ENCODE results near the gene HIPK2. TPM values are rescaled to one million over a fixed set of nuclear protein-coding genes. Genes with fewer than 3 reads are reported as not detected.

HIPK2 gene
- total and polyA plus RNA-seq, 2 donors (not counting 3 experiments of a cell fraction or from before 2014, with no cell fraction given), result 9.0 to 43.8 TPM

DNA sequence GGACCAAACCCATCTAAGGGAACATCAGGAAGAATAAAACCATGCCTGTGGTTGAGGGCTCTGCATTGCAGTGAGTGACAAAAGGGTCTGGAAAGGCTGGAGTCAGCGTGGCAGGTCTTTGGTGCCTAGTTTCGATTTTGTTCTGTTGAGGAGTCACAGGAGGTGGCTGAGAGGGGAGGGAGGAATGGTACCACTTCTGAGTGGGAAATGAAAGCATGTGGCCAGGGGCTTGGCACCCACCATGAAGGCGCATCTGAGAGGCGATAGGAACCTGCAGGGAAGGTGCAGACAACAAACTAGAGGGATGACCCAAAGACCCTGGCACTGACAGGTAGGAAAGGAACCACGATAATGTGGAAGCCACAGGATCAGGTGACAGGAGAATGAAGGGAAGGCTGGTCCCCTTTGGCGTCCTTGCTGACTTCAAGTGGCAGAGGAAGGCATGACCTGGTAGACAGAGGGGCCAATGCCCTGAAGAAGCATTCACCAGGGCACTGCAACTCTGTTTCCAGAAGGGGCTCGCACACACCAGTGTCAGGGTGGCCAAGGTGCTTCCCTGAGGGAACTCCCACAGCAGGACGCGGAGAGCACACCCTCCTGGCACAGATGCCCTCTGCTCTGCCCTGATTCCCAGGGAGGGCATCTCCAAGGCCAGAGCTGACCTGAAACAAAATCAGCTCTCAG is 41.7 kb downstream of the HIPK2 start:
- dilution Hi-C loops (cut with MboI; ENCODE audit: extremely low pct_ligation_motif_present, low sequenced_read_pairs), result no loop called here
- Histone ChIP-seq H3K9me3 (replicated peaks; ENCODE audit: control insufficient read depth, insufficient read depth, low read length) (no peaks in the 10 kb centered on the region), H3K79me2 (ENCODE audit: control insufficient read depth, insufficient read depth, low read length) (peaks cover 75% of the 10 kb centered on the region), H3K9me1 (replicated peaks; ENCODE audit: control insufficient read depth, extremely low read depth, insufficient read depth, low read length) (no peaks in the 10 kb centered on the region), H3K4me2 (ENCODE audit: insufficient read depth, low read length) (no peak overlapping the region), H3K4me1 (ENCODE audit: control insufficient read depth, extremely low read depth, insufficient read depth, low read length) (peaks cover 61% of the 10 kb centered on the region), H3K9ac (replicated peaks; ENCODE audit: extremely low read depth, insufficient read depth, low read length) (no peak overlapping the region), H2AFZ (ENCODE audit: low read depth, low read length) (no peak overlapping the region), H3K27me3 (ENCODE audit: control insufficient read depth in 2 of 2, insufficient read depth in 2 of 2, low read length in 2 of 2) (no peaks in the 10 kb centered on the region), H3K36me3 (ENCODE audit: control insufficient read depth in 2 of 2, extremely low read depth in 1 of 2, insufficient read depth in 2 of 2, low read length in 2 of 2) (peaks cover 0 to 2% of the 10 kb centered on the region in 2 experiments), H3K27ac (ENCODE audit: insufficient read depth, low read depth, low read length) (no peak overlapping the region), H4K20me1 (replicated peaks; ENCODE audit: control insufficient read depth, extremely low read depth, insufficient read depth, low read length) (no peaks in the 10 kb centered on the region), H3K4me3 (replicated peaks in 1 of 3; ENCODE audit: insufficient read depth in 1 of 3, low read depth in 1 of 3, low read length in 3 of 3) (no peak overlapping the region)
- DNase-seq (ENCODE audit: low read depth, low spot score) (no peak), FAIRE-seq (no peak)
- intact Hi-C loops (cut with micrococcal nuclease), result loop anchor here (2.0 kb wide), 2 partner anchors 15 to 27 kb away; no protein-coding TSS in a partner anchor
- CTCF ChIA-PET, result interaction anchor here (1.5 to 2.4 kb wide), 5 partner anchors 10 to 134 kb away, joined by 6 to 18 read pairs (median 10); no protein-coding TSS in a partner anchor
- BruUV-seq (replicated peaks), result no TSS peak
- TF ChIP-seq JUN (IDR thresholded peaks at IDR 0.05; ENCODE audit: borderline replicate concordance, insufficient read depth, insufficient read length, low read depth) (no peak), FOS (IDR thresholded peaks at IDR 0.05; ENCODE audit: borderline replicate concordance, insufficient read depth, low read length) (no peak), POLR2A (IDR thresholded peaks at IDR 0.05; ENCODE audit: low read depth, low read length) (no peak), GATA2 (IDR thresholded peaks at IDR 0.05; ENCODE audit: insufficient read depth, insufficient read length, low read depth, low read length) (no peak)
- TF ChIP-seq, protein P1, sequence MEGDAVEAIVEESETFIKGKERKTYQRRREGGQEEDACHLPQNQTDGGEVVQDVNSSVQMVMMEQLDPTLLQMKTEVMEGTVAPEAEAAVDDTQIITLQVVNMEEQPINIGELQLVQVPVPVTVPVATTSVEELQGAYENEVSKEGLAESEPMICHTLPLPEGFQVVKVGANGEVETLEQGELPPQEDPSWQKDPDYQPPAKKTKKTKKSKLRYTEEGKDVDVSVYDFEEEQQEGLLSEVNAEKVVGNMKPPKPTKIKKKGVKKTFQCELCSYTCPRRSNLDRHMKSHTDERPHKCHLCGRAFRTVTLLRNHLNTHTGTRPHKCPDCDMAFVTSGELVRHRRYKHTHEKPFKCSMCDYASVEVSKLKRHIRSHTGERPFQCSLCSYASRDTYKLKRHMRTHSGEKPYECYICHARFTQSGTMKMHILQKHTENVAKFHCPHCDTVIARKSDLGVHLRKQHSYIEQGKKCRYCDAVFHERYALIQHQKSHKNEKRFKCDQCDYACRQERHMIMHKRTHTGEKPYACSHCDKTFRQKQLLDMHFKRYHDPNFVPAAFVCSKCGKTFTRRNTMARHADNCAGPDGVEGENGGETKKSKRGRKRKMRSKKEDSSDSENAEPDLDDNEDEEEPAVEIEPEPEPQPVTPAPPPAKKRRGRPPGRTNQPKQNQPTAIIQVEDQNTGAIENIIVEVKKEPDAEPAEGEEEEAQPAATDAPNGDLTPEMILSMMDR (IDR thresholded peaks at IDR 0.05; ENCODE audit: extremely low read depth in 1 of 2, insufficient read depth in 1 of 2, low read depth in 1 of 2, low read length in 2 of 2), result no peak
- POLR2A ChIA-PET, result no interaction called here

All from endothelial cell of umbilical vein (primary cell).